NCI-H526 treated with DMSO at 0.1 percent for 48 hours (cell line): ENCODE measurements around the gene ZNF331.

ENCODE experiments used
- DNase-seq: peaks from one replicate; lab custom pipeline; 2025; lab: John Stamatoyannopoulos, UW

Gene ZNF331

GRCh38 chr19:53571339-53571738 is 33.4 kb downstream of the ZNF331 start:
- no peak for DNase-seq

GRCh38 chr19:53576941-53577653 is 39.2 kb downstream of the ZNF331 start:
- no peak for DNase-seq

GRCh38 chr19:53577968-53578367 is 40.0 kb downstream of the ZNF331 start:
- DNase-seq: no peak

GRCh38 chr19:53579518-53579917 is 41.6 kb downstream of the ZNF331 start:
- no peak for DNase-seq

- DNase-seq: no peak
Measured at GRCh38 chr19:53580871-53581835, 43.2 kb downstream of the ZNF331 start.

- DNase-seq: no peak
Measured at GRCh38 chr19:53581871-53582279, 43.9 kb downstream of the ZNF331 start.

- DNase-seq: no peak
Measured at GRCh38 chr19:53583181-53583580, 45.2 kb downstream of the ZNF331 start.

GRCh38 chr19:53586277-53586691 is 48.3 kb downstream of the ZNF331 start:
- no peak for DNase-seq

- DNase-seq: no peak
Measured at GRCh38 chr19:53594811-53595509, 57.0 kb downstream of the ZNF331 start.

- no peak for DNase-seq
Measured at GRCh38 chr19:53595510-53595867, 57.5 kb downstream of the ZNF331 start.

GRCh38 chr19:53596056-53596455 is 58.1 kb downstream of the ZNF331 start:
- DNase-seq: no peak

- DNase-seq: no peak
Measured at GRCh38 chr19:53597023-53597422, 59.1 kb downstream of the ZNF331 start.

- no peak for DNase-seq
Measured at GRCh38 chr19:53598361-53598760, 60.4 kb downstream of the ZNF331 start.

GRCh38 chr19:53600217-53600616 is 62.3 kb downstream of the ZNF331 start:
- DNase-seq: no peak

GRCh38 chr19:53606031-53606430 is 68.1 kb downstream of the ZNF331 start:
- DNase-seq: no peak

GRCh38 chr19:53608381-53608780 is 70.4 kb downstream of the ZNF331 start:
- no peak for DNase-seq

GRCh38 chr19:53612762-53613526 is 75.0 kb downstream of the ZNF331 start:
- DNase-seq: no peak

GRCh38 chr19:53621885-53622740 is 84.2 kb downstream of the ZNF331 start:
- DNase-seq: no peak

GRCh38 chr19:53624771-53625545 is 87.0 kb downstream of the ZNF331 start:
- no peak for DNase-seq

GRCh38 chr19:53626486-53626885 is 88.5 kb downstream of the ZNF331 start:
- DNase-seq: no peak
